ENCODE results near the gene KDELR3.

Gene KDELR3

DNA sequence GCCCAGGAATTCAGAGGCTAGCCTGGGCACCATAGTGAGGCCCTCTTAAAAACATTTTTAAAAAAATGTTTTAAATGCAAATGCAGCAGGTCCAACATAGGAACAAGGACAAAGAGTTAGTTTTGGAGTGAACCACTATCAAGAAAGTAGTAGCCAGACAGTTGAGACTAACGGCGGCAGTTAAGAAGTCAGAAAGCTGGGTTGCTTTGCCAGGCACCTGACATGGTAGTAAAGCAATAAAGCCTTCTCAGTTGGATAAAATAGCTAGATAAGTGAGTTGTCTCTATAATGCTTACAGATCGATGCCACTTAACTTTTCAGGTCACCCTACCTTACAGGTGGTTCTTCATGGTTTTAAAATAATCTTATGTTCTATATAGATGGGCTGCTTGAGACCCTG lies 55.1 kb downstream of the KDELR3 start:
- no peak for DNase-seq

DNA sequence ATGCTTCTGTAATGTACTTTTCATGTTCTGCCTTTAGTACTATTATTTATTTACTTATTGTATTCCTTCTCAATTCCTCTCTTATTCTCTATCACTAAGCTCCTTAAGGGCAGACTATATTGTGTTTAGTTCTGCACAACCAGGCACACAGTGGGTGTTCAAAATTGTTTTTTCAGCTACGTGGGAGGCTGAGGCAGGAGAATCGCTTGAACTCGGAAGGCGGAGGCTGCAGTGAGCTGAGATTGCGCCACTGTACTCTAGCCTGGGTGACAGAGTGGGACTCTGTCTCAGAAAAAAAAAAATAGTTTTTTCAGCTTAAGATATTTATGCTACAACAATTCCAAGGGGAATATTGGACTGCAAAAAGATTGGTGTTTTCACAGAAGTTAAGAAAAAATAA lies 55.6 kb downstream of the KDELR3 start:
- no peak for DNase-seq

DNA sequence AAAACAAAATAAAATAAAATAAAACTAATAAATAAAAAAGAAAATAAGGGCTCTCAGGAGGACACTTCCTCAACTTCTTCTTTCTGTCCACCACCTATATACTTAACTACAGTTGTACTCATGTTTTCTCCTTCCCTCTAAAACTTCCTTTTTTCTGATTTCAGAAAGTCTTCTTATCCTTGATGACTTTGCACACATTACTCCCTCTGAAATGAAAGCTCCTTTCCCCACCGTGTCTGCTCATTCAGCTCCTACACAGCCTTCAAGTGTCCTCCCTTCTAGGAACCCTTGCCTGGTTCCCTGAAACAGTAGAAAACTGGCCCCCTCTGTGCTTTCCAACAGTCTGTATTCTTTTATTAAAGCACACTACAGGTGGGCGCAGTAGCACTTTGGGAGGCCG lies 56.5 kb downstream of the KDELR3 start:
- DNase-seq = no peak

DNA sequence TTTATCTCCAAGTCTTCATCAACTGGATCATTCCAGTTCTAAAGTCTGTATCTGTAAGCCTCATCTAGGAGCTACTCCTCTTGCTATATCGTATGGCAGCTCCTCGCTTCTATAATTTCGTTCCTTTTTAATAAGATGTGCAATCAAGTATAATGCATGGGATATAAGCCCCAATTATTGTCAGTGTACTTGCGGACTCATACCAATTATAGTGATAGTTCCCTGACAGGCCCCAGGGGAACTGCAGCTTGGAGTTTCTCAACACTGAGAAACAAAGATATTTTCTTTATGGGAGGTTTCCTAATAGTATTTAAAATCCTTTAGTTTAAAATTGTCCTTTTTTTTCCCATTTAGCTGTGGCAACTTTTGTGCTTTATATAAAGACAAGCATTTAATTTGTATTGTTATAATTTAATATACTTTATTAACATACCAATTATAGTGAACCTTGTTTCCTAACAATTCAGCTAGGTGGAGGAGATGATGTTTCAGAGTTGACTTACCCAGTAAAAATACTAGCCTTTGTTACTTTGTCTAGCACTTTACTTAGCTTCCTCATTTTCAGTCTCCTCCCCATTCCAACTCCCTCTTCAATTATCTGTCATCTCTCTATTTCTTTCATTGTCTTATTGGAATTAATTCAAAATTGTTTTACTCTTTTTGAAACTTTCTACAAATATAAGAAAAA lies 63.5 kb downstream of the KDELR3 start:
- no peak for DNase-seq
